Caco-2 (cell line): ENCODE results near the gene FOXRED1. TPM values are rescaled to one million over a fixed set of nuclear protein-coding genes. Genes with fewer than 3 reads are reported as not detected.
"Not testable (repeated sequence)": the region's sequence is repeated elsewhere in the genome, so short reads cannot be mapped to it uniquely, and the experiment has no call there.

ENCODE experiments used
- BruUV-seq: library from RNA; stranded (reverse); fragments of 400-500 nt; replicated peaks from 2 replicates; lab custom pipeline; 2021; lab: Mats Ljungman, UMichigan
- CTCF ChIA-PET: fragments of 300-600 bp; sonication (Branson Sonifier 250); formaldehyde crosslinking; loops from one replicate; lab custom pipeline; 2022; ENCODE audit warnings: antibody characterized with exemption; lab: Charles Lee
- POLR2A ChIA-PET: fragments of 300-600 bp; sonication (Branson Sonifier 250); formaldehyde crosslinking; loops from one replicate; lab custom pipeline; 2022; ENCODE audit warnings: antibody characterized with exemption; lab: Charles Lee
- DNase-seq, 2 experiments: peaks; one replicate each; pipeline versions ENCODE4 v3.0.0 to v3.0.0-alpha.2; 2020 to 2022
- H3K27me3 ChIP-seq: replicated peaks from 2 replicates; pipeline ENCODE4 v1.6.0; 2011; ENCODE audit warnings: low read length; ENCODE audit not compliant: control insufficient read depth, insufficient read depth
- H3K36me3 ChIP-seq: 2 replicates; pipeline ENCODE4 v1.5.1; 2011; ENCODE audit warnings: low read length; ENCODE audit not compliant: control insufficient read depth, insufficient read depth
- H3K4me1 ChIP-seq: fragments of 250-450 bp; sonication (Bioruptor Pico); 2 replicates; pipeline ENCODE4 v1.5.1; 2020; ENCODE audit warnings: mild to moderate bottlenecking
- H3K4me3 ChIP-seq: 2 replicates; pipeline ENCODE4 v1.5.1; 2011; ENCODE audit warnings: low read depth, mild to moderate bottlenecking, control low read depth, low read length
- H3K9me3 ChIP-seq: fragments of 250-450 bp; sonication (Bioruptor Pico); 2 replicates; pipeline ENCODE4 v1.5.1; 2020; ENCODE audit warnings: mild to moderate bottlenecking, moderate library complexity
- H3K27ac Mint-ChIP-seq: one replicate; pipeline ENCODE4 v1.8.0; 2022; ENCODE audit warnings: mixed read lengths; ENCODE audit not compliant: unreplicated experiment
- H3K27me3 Mint-ChIP-seq: one replicate; pipeline ENCODE4 v1.8.0; 2022; ENCODE audit warnings: mixed read lengths; ENCODE audit not compliant: insufficient read depth, unreplicated experiment
- H3K36me3 Mint-ChIP-seq: one replicate; pipeline ENCODE4 v1.8.0; 2022; ENCODE audit warnings: mild to moderate bottlenecking, mixed read lengths; ENCODE audit not compliant: insufficient read depth, unreplicated experiment
- H3K4me1 Mint-ChIP-seq: one replicate; pipeline ENCODE4 v1.8.0; 2022; ENCODE audit warnings: low read depth, mixed read lengths; ENCODE audit not compliant: unreplicated experiment
- H3K4me3 Mint-ChIP-seq: one replicate; pipeline ENCODE4 v1.8.0; 2022; ENCODE audit warnings: mild to moderate bottlenecking, moderate library complexity, mixed read lengths; ENCODE audit not compliant: unreplicated experiment
- H3K9me3 Mint-ChIP-seq: one replicate; pipeline ENCODE4 v1.8.0; 2022; ENCODE audit warnings: mixed read lengths; ENCODE audit not compliant: unreplicated experiment
- intact Hi-C: fragments of 100-400 bp; cut with micrococcal nuclease; formaldehyde crosslinking; loops from one replicate; pipeline ENCODE4 v1.10.0; 2022; ENCODE audit not compliant: unreplicated experiment
- total RNA-seq: library from RNA; stranded (reverse); gene quantifications from 2 replicates; pipeline ENCODE4 v1.2.3, GENCODE V29; 2022
- TF ChIP-seq, protein P1 (sequence below), 2 experiments: fragments of 200-600 bp in 1 of 2; IDR thresholded peaks; 1 replicate in 1 of 2; 2 replicates in 1 of 2; pipeline versions ENCODE4 v1.5.1 to v1.8.0; 2011 to 2022; ENCODE audit warnings: antibody characterized with exemption in 1 of 2, control low read depth in 1 of 2, inconsistent platforms in 1 of 2, low read depth in 1 of 2, low read length in 1 of 2, mild to moderate bottlenecking in 1 of 2, moderate library complexity in 1 of 2; ENCODE audit not compliant: insufficient read depth in 1 of 2, severe bottlenecking in 1 of 2, unreplicated experiment in 1 of 2

The FOXRED1 gene
- total RNA-seq, 1 experiment from 2014 or later: 91.7 TPM

GRCh38 chr11:126305699-126306098 is 36.7 kb downstream of the FOXRED1 start:
- Histone ChIP-seq H3K4me1 (0 out of 2 replicates have a peak, but pooled peaks cover 4% of the 10 kb centered on the region), H3K36me3 (peaks cover 2% of the 10 kb centered on the region; the same call in 1 of the 2 replicates), H3K27me3 (no peaks in the 10 kb centered on the region), H3K4me3 (no peak overlapping the region), H3K9me3 (no peaks in the 10 kb centered on the region)
- Mint-ChIP-seq H3K4me1 (peaks cover 12% of the 10 kb centered on the region), H3K9me3 (no peaks in the 10 kb centered on the region), H3K27ac (no peak overlapping the region), H3K27me3 (no peaks in the 10 kb centered on the region), H3K4me3 (peak overlapping the region; percentile 46), H3K36me3 (peaks cover 42% of the 10 kb centered on the region)
- no TSS peak for BruUV-seq
- DNase-seq: no peak
- CTCF ChIA-PET: no interaction called here
- TF ChIP-seq, protein P1, sequence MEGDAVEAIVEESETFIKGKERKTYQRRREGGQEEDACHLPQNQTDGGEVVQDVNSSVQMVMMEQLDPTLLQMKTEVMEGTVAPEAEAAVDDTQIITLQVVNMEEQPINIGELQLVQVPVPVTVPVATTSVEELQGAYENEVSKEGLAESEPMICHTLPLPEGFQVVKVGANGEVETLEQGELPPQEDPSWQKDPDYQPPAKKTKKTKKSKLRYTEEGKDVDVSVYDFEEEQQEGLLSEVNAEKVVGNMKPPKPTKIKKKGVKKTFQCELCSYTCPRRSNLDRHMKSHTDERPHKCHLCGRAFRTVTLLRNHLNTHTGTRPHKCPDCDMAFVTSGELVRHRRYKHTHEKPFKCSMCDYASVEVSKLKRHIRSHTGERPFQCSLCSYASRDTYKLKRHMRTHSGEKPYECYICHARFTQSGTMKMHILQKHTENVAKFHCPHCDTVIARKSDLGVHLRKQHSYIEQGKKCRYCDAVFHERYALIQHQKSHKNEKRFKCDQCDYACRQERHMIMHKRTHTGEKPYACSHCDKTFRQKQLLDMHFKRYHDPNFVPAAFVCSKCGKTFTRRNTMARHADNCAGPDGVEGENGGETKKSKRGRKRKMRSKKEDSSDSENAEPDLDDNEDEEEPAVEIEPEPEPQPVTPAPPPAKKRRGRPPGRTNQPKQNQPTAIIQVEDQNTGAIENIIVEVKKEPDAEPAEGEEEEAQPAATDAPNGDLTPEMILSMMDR (IDR thresholded peaks at IDR 0.05; ENCODE audit: insufficient read depth in 1 of 2, low read depth in 1 of 2, low read length in 1 of 2, severe bottlenecking in 1 of 2, unreplicated experiment in 1 of 2): no peak
- POLR2A ChIA-PET: no interaction called here
- intact Hi-C loops: no loop called here

DNA sequence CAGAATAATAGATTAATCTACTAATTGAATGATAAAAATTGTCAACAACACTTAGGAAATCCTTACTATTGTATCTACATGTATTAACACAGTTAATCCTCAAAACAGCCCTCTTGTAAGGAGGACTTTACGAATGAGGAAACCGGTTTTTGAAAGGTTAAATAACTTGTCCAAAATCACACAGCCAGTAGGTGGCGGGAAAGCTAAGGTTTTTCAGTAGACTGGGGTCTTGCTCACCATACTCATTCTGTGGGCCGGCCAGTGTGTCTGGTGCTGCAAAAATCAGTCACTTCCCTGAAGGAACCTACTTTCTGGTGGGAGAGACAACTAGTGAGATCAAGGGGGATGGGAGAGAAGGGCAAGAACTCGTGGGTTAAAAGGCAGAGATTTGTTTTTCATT is 38.8 kb downstream of the FOXRED1 start:
- CTCF ChIA-PET: interaction anchor here (1.0 to 1.2 kb wide), 3 partner anchors 52 to 173 kb away, joined by 3 to 11 read pairs (median 3); no protein-coding TSS in a partner anchor
- POLR2A ChIA-PET: no interaction called here
- Histone ChIP-seq H3K9me3 (no peaks in the 10 kb centered on the region), H3K27me3 (no peaks in the 10 kb centered on the region), H3K4me3 (no peak overlapping the region), H3K36me3 (no peaks in the 10 kb centered on the region), H3K4me1 (0 out of 2 replicates have a peak, but pooled peaks cover 4% of the 10 kb centered on the region)
- no peaks in the 10 kb centered on the region for H3K27me3 Mint-ChIP-seq
- H3K36me3 Mint-ChIP-seq: peaks cover 25% of the 10 kb centered on the region
- H3K27ac Mint-ChIP-seq: no peak overlapping the region
- TF ChIP-seq, protein P1 (IDR thresholded peaks at IDR 0.05; ENCODE audit: insufficient read depth in 1 of 2, low read depth in 1 of 2, low read length in 1 of 2, severe bottlenecking in 1 of 2, unreplicated experiment in 1 of 2): peak; percentile 62 to 65
- intact Hi-C loops: no loop called here
- H3K4me1 Mint-ChIP-seq: peaks cover 12% of the 10 kb centered on the region
- no TSS peak for BruUV-seq
- H3K9me3 Mint-ChIP-seq: no peaks in the 10 kb centered on the region
- no peak overlapping the region for H3K4me3 Mint-ChIP-seq
- peak in 1 of 2 experiments; percentile 61 for DNase-seq

DNA sequence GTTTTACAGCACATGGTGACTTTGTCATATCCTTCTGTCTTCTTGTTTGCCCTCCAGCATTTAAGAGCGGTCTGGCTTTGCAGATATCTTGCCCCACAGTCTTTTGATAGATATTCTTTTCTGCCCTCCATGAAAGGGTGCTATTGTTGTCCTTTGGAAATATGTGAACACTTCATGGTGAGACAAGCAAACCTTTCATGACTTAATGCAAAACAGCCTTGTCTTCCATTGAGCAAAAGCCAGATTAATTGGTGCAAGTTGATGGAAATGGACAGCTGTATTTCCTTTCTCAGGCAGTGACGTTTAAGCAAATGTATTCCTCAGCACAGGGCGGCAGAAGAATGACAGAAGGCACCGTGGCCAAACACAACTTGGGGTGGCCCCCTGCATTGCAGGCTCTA is 39.3 kb downstream of the FOXRED1 start:
- Mint-ChIP-seq H3K9me3 (no peaks in the 10 kb centered on the region), H3K27me3 (no peaks in the 10 kb centered on the region), H3K4me1 (peaks cover 12% of the 10 kb centered on the region), H3K36me3 (peaks cover 23% of the 10 kb centered on the region), H3K4me3 (no peak overlapping the region), H3K27ac (no peak overlapping the region)
- H3K4me3 ChIP-seq: no peak overlapping the region
- intact Hi-C loops: no loop called here
- no peaks in the 10 kb centered on the region for H3K36me3 ChIP-seq
- H3K27me3 ChIP-seq: no peaks in the 10 kb centered on the region
- no TSS peak for BruUV-seq
- TF ChIP-seq, protein P1 (IDR thresholded peaks at IDR 0.05; ENCODE audit: insufficient read depth in 1 of 2, low read depth in 1 of 2, low read length in 1 of 2, severe bottlenecking in 1 of 2, unreplicated experiment in 1 of 2): no peak
- DNase-seq: no peak
- ChIA-PET POLR2A (no interaction called here), CTCF (interaction anchor here (1.0 to 1.2 kb wide), 2 partner anchors 51 to 172 kb away, joined by 3 to 11 read pairs; no protein-coding TSS in a partner anchor)
- H3K9me3 ChIP-seq: no peaks in the 10 kb centered on the region
- H3K4me1 ChIP-seq: 0 out of 2 replicates have a peak, but pooled peaks cover 4% of the 10 kb centered on the region

GRCh38 chr11:126308771-126309170 is 39.8 kb downstream of the FOXRED1 start:
- H3K27me3 ChIP-seq, H3K4me3 ChIP-seq, DNase-seq, H3K9me3 Mint-ChIP-seq, H3K36me3 ChIP-seq, H3K4me3 Mint-ChIP-seq, H3K27me3 Mint-ChIP-seq, H3K4me1 ChIP-seq, H3K9me3 ChIP-seq, POLR2A ChIA-PET, BruUV-seq, H3K27ac Mint-ChIP-seq, intact Hi-C loops: not testable (repeated sequence)
- peaks cover 12% of the 10 kb centered on the region for H3K4me1 Mint-ChIP-seq
- CTCF ChIA-PET: interaction anchor here (0.7 kb wide), 2 partner anchors 140 to 172 kb away, joined by 3 to 6 read pairs; no protein-coding TSS in a partner anchor
- peaks cover 18% of the 10 kb centered on the region for H3K36me3 Mint-ChIP-seq
